Measurements from ENCODE around the gene LRTM2.

The LRTM2 gene

GRCh38 chr12:1820191-1820895 lies at the start of gene LRTM2:
LRTM2 (plus strand) TSS chr12:1820565; CDS start chr12:1828149, 7,584 bp downstream.
- no peak for DNase-seq

- DNase-seq = no peak
Observed at GRCh38 chr12:1773937-1774655, 46.3 kb upstream of the LRTM2 start.

GRCh38 chr12:1776170-1776921 lies 44.0 kb upstream of the LRTM2 start:
- no peak for DNase-seq

GRCh38 chr12:1777798-1778197 lies 42.6 kb upstream of the LRTM2 start:
- no peak for DNase-seq

GRCh38 chr12:1778911-1779310 lies 41.5 kb upstream of the LRTM2 start:
- no peak for DNase-seq

GRCh38 chr12:1779783-1780182 lies 40.6 kb upstream of the LRTM2 start:
- DNase-seq = no peak

GRCh38 chr12:1781772-1782171 lies 38.6 kb upstream of the LRTM2 start:
- DNase-seq = no peak

- no peak for DNase-seq
Observed at GRCh38 chr12:1782215-1782614, 38.1 kb upstream of the LRTM2 start.

GRCh38 chr12:1787714-1788113 lies 32.7 kb upstream of the LRTM2 start:
- DNase-seq = no peak

GRCh38 chr12:1790444-1790843 lies 29.9 kb upstream of the LRTM2 start:
- no peak for DNase-seq

GRCh38 chr12:1791104-1791841 lies 29.1 kb upstream of the LRTM2 start:
- peak; percentile 93 for DNase-seq

- DNase-seq = no peak
Observed at GRCh38 chr12:1792406-1792805, 28.0 kb upstream of the LRTM2 start.

- DNase-seq = no peak
Observed at GRCh38 chr12:1793426-1794210, 26.7 kb upstream of the LRTM2 start.

GRCh38 chr12:1794440-1795090 lies 25.8 kb upstream of the LRTM2 start:
- DNase-seq = no peak

- DNase-seq = peak; percentile 69
Observed at GRCh38 chr12:1795221-1795784, 25.1 kb upstream of the LRTM2 start.

GRCh38 chr12:1795785-1796514 lies 24.4 kb upstream of the LRTM2 start:
- DNase-seq = peak; percentile 99

- peak; percentile 87 for DNase-seq
Observed at GRCh38 chr12:1796515-1797010, 23.8 kb upstream of the LRTM2 start.

- DNase-seq = peak; percentile 77
Observed at GRCh38 chr12:1797011-1797901, 23.1 kb upstream of the LRTM2 start.

GRCh38 chr12:1797991-1798640 lies 22.2 kb upstream of the LRTM2 start:
- DNase-seq = peak; percentile 51
